GM21390 (cell line): Measurements from ENCODE around the gene IER2.
"Not testable (repeated sequence)": the region's sequence is repeated elsewhere in the genome, so short reads cannot be mapped to it uniquely, and the experiment has no call there.

ENCODE experiments used
- ATAC-seq: cut with Tn5 transposase; IDR thresholded peaks from one replicate; pipeline ENCODE4 v1.9.1; 2021; ENCODE audit not compliant: unreplicated experiment

Gene IER2

GRCh38 chr19:13162724-13163608, 12.8 kb downstream of the IER2 start:
- no peak for ATAC-seq

GRCh38 chr19:13163609-13164342, 13.6 kb downstream of the IER2 start:
- no peak for ATAC-seq

- no peak for ATAC-seq
Observed at GRCh38 chr19:13164343-13165161, 14.3 kb downstream of the IER2 start.

GRCh38 chr19:13165162-13165997, 15.2 kb downstream of the IER2 start:
- no peak for ATAC-seq

- not testable (repeated sequence) for ATAC-seq
Observed at GRCh38 chr19:13166151-13166550, 15.9 kb downstream of the IER2 start.

- ATAC-seq = no peak
Observed at GRCh38 chr19:13169769-13170168, 19.6 kb downstream of the IER2 start.

- ATAC-seq = no peak
Observed at GRCh38 chr19:13171146-13171545, 20.9 kb downstream of the IER2 start.

- ATAC-seq = no peak
Observed at GRCh38 chr19:13172346-13173138, 22.3 kb downstream of the IER2 start.

- ATAC-seq = no peak
Observed at GRCh38 chr19:13173139-13173737, 23.0 kb downstream of the IER2 start.

- no peak for ATAC-seq
Observed at GRCh38 chr19:13176345-13176744, 26.1 kb downstream of the IER2 start.

- not testable (repeated sequence) for ATAC-seq
Observed at GRCh38 chr19:13177584-13177983, 27.4 kb downstream of the IER2 start.

GRCh38 chr19:13178291-13178690, 28.1 kb downstream of the IER2 start:
- not testable (repeated sequence) for ATAC-seq

GRCh38 chr19:13181747-13182388, 31.7 kb downstream of the IER2 start:
- no peak for ATAC-seq

GRCh38 chr19:13184926-13185325, 34.7 kb downstream of the IER2 start:
- not testable (repeated sequence) for ATAC-seq

- not testable (repeated sequence) for ATAC-seq
Observed at GRCh38 chr19:13185763-13186657, 35.8 kb downstream of the IER2 start.

GRCh38 chr19:13186688-13187087, 36.5 kb downstream of the IER2 start:
- ATAC-seq = not testable (repeated sequence)

GRCh38 chr19:13187419-13187818, 37.2 kb downstream of the IER2 start:
- no peak for ATAC-seq

GRCh38 chr19:13189600-13189999, 39.4 kb downstream of the IER2 start:
- no peak for ATAC-seq
